Activated naive CD8-positive, alpha-beta T cell treated with anti-CD3 and anti-CD28 coated beads for 36 hours (primary cell): ENCODE results near the gene ARHGAP18. TPM values are rescaled to one million over a fixed set of nuclear protein-coding genes. Genes with fewer than 3 reads are reported as not detected.

Experiments
- DNase-seq: peaks from one replicate; pipeline ENCODE4 v3.0.0; 2021
- H3K27ac Mint-ChIP-seq: one replicate; pipeline ENCODE4 v1.8.0; 2022; ENCODE audit warnings: mild to moderate bottlenecking, moderate library complexity, mixed read lengths
- H3K27me3 Mint-ChIP-seq: one replicate; pipeline ENCODE4 v1.8.0; 2022; ENCODE audit warnings: mild to moderate bottlenecking, mixed read lengths
- H3K36me3 Mint-ChIP-seq: one replicate; pipeline ENCODE4 v1.8.0; 2021; ENCODE audit warnings: mild to moderate bottlenecking, mixed read lengths
- H3K4me1 Mint-ChIP-seq: one replicate; pipeline ENCODE4 v1.8.0; 2021; ENCODE audit warnings: mixed read lengths
- H3K4me3 Mint-ChIP-seq: one replicate; pipeline ENCODE4 v1.8.0; 2022; ENCODE audit warnings: mild to moderate bottlenecking, moderate library complexity, mixed read lengths
- H3K9me3 Mint-ChIP-seq: one replicate; pipeline ENCODE4 v1.8.0; 2022; ENCODE audit warnings: mixed read lengths
- total RNA-seq, 2 experiments: library from RNA; stranded (reverse); gene quantifications; one replicate each; pipeline ENCODE4 v1.2.3, GENCODE V29; 2021

Gene ARHGAP18
- total RNA-seq, 2 experiments from 2014 or later: 7.0 to 8.9 TPM

DNA sequence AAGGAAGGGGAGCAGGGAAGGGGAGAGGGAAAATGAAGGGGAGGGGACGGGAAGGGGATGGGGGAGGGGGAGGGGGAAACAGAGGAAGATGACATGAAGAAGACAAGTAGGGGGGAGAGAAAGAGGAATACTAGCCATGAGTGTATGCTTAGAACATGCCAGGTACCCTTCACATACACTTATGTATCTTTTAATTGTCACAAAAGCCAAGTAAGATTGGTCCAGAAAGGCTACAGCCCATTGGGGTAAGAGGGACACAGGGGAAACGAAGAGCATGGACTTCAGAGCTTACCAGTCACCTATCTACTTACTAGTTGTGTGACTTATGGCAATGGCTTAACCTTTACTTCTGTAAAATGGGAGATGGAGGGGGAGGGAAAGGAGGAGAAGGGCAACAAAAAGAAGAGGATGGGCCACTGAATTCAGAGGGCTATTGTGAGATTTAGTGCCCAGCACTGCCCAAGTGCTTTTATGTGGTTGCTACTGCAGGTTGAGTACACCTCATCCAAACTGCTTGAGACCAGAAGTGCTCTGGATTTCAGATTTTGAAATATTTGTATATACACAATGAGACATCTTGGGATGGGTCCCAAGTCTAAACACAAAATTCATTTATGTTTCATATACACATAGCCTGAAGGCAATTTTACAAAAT is 90.3 kb downstream of the ARHGAP18 start:
- H3K36me3 Mint-ChIP-seq: no peaks in the 10 kb centered on the region

DNA sequence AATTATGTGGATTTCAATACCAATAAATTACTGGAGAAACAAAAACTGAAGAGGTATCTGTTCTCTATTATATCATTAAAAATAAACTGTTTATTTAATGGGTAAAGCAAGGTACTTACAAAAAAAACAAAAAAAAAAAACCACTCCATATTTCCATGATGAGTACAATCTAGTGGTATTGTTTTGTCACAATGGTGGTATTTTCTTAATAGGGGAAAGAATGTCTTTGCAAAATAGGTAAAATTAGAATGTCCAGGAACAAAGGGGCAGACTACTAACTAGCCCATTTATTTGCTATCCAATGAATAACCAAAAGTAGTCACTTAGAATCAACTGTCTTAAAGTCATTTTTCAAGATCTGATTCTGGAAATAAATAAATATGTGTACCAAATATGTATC is 92.0 kb downstream of the ARHGAP18 start:
- H3K4me1 Mint-ChIP-seq: no peaks in the 10 kb centered on the region

More for the DNA sequence above, 90.3 kb downstream of the ARHGAP18 start:
- DNase-seq: no peak
- no peak overlapping the region for H3K27ac Mint-ChIP-seq
- no peak overlapping the region for H3K4me3 Mint-ChIP-seq
- H3K27me3 Mint-ChIP-seq: no peaks in the 10 kb centered on the region
- H3K9me3 Mint-ChIP-seq: peaks cover 2% of the 10 kb centered on the region
- no peaks in the 10 kb centered on the region for H3K4me1 Mint-ChIP-seq

DNA sequence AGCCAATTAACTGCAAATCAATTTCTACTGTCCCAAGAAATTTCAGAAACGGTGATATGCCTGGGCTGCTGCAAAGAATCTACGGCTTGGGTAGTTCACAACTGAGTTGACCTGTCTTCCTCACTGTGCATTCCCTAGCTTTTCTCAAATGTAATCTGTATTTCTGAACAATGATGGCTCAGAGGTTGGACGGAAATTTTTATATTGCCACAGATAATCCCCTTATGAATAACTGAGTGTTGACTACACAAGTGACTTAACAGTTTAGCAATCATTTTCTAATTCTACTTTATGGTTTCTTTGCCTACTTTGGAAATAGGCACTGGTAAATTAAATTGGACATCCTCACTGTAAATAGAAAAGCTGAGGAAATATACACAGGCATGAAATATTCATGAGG is 94.5 kb downstream of the ARHGAP18 start:
- Mint-ChIP-seq H3K27ac (no peak overlapping the region), H3K4me3 (no peak overlapping the region), H3K27me3 (no peaks in the 10 kb centered on the region), H3K9me3 (peaks cover 2% of the 10 kb centered on the region), H3K36me3 (no peaks in the 10 kb centered on the region), H3K4me1 (no peaks in the 10 kb centered on the region)
- no peak for DNase-seq

More for the DNA sequence above, 92.0 kb downstream of the ARHGAP18 start:
- Mint-ChIP-seq H3K27ac (no peak overlapping the region), H3K27me3 (no peaks in the 10 kb centered on the region), H3K4me3 (no peak overlapping the region), H3K9me3 (peaks cover 2% of the 10 kb centered on the region), H3K36me3 (no peaks in the 10 kb centered on the region)
- no peak for DNase-seq

DNA sequence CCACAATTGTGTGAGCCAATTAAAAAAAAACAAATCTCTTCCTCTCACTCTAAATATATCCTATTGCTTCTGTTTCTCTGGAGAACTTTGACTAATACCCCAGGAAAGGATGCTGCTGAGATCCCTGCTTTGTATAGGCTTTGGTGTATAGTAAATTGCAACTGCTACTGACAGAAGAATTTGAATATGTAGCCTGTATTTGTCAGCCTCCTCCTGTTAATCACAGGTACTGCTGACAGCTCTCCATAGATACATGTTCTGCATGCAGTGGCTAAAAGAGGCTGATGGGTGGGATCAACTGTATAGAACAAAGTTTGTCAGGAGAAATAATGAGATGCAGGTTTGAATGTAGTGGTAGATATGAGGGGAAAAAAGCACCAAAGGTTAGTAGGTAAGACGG is 95.0 kb downstream of the ARHGAP18 start:
- no peak overlapping the region for H3K27ac Mint-ChIP-seq
- no peaks in the 10 kb centered on the region for H3K36me3 Mint-ChIP-seq
- no peak for DNase-seq
- no peak overlapping the region for H3K4me3 Mint-ChIP-seq
- H3K27me3 Mint-ChIP-seq: no peaks in the 10 kb centered on the region
- no peaks in the 10 kb centered on the region for H3K4me1 Mint-ChIP-seq
- peaks cover 2% of the 10 kb centered on the region for H3K9me3 Mint-ChIP-seq

DNA sequence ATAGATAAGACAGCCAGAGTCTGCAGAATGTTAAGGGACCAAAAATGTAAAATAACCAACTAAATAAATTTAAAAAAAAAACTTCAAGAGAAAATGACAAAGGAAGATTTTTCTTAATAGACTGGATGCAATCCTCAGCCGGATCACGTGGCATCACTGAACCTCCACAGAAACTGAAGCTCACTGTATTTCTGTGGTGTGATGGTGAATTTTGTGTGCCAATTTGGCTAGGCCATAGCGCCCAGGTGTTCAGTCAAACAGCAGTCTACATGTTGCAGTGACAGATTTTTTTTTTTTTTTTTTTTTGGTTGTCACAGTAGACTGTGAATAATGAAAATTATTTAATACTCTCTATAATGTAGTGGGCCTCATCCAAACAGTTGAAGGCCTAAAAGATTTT is 95.5 kb downstream of the ARHGAP18 start:
- H3K4me3 Mint-ChIP-seq: no peak overlapping the region
- H3K36me3 Mint-ChIP-seq: no peaks in the 10 kb centered on the region
- peaks cover 2% of the 10 kb centered on the region for H3K9me3 Mint-ChIP-seq
- DNase-seq: no peak
- no peaks in the 10 kb centered on the region for H3K4me1 Mint-ChIP-seq
- no peaks in the 10 kb centered on the region for H3K27me3 Mint-ChIP-seq
- no peak overlapping the region for H3K27ac Mint-ChIP-seq

DNA sequence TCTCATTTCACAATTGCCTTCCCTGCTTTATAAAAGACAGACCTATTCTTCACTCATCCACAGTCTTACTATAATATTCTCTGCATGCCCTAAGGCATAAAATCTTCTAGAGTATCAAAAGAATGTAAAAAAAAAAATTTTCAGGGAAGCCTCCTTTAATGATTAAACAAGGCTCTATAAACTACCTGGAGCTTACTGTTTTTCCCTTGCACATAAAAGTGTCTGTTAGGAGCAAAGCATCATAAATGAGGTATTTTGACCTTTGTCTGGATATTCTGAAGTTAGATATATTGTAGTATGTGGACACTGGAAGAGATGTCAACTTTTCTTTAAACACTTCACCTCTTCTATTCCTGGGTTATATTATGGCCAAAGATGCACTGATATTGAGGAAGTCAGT is 97.5 kb downstream of the ARHGAP18 start:
- no peak for DNase-seq
- no peak overlapping the region for H3K4me3 Mint-ChIP-seq
- H3K27ac Mint-ChIP-seq: no peak overlapping the region
- no peaks in the 10 kb centered on the region for H3K9me3 Mint-ChIP-seq
- no peaks in the 10 kb centered on the region for H3K36me3 Mint-ChIP-seq
- no peaks in the 10 kb centered on the region for H3K27me3 Mint-ChIP-seq
- peaks cover 2% of the 10 kb centered on the region for H3K4me1 Mint-ChIP-seq

DNA sequence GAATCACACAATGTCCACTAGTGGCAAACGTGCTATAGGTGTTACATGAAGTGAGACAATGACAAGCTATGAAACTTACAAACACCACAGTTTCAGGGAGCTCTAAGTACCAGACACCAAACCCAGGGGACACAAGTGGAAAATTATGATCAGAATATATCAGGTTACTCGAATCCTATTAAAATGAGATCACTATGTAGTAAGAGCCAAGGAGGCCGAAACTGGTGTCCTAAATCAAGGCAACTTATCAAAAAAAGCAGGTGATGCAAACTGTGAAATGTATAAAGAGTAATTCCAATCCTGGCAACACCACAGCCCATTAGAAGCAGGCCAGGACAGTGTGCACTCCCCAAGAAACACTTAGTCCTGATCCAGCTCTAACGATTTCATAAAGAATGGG is 100.3 kb downstream of the ARHGAP18 start:
- Mint-ChIP-seq H3K4me1 (peaks cover 2% of the 10 kb centered on the region), H3K4me3 (no peak overlapping the region), H3K9me3 (no peaks in the 10 kb centered on the region), H3K27ac (no peak overlapping the region), H3K36me3 (peaks cover 1% of the 10 kb centered on the region), H3K27me3 (no peaks in the 10 kb centered on the region)
- DNase-seq: no peak

DNA sequence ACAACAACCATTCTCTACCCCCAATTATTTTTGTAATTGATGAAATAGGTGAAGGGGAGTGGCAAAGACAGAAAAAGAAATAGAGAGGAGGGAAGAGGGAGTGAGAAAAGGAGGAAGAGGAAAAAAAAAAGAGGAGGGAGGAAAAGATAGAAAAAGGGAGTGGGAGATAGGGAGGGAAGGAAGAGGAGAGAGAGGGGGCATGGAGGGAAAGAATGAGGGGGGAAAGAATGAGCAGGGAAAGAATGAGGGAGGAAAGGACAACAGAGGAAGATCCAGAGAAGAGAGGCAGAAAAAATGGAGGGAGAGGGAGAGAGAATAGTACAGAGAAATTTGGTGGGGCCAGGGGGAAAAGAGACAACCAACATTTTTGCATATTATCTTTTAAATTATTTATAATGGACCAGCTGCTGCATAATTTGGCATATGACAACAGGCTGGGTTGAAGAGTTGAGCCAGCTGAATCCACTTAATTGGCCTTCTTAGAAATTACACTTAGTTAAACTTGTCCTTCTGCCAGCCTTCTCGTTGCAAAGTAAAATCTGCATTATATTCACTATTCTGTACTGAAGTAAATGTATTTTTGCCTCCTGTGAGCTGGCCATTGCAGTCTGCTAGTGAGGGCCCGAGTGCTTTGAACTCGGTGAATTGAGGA is 101.0 kb downstream of the ARHGAP18 start:
- Mint-ChIP-seq H3K9me3 (no peaks in the 10 kb centered on the region), H3K27me3 (no peaks in the 10 kb centered on the region), H3K36me3 (peaks cover 1% of the 10 kb centered on the region), H3K4me3 (no peak overlapping the region), H3K4me1 (peaks cover 2% of the 10 kb centered on the region), H3K27ac (peak overlapping the region; percentile 51)
- DNase-seq: no peak

DNA sequence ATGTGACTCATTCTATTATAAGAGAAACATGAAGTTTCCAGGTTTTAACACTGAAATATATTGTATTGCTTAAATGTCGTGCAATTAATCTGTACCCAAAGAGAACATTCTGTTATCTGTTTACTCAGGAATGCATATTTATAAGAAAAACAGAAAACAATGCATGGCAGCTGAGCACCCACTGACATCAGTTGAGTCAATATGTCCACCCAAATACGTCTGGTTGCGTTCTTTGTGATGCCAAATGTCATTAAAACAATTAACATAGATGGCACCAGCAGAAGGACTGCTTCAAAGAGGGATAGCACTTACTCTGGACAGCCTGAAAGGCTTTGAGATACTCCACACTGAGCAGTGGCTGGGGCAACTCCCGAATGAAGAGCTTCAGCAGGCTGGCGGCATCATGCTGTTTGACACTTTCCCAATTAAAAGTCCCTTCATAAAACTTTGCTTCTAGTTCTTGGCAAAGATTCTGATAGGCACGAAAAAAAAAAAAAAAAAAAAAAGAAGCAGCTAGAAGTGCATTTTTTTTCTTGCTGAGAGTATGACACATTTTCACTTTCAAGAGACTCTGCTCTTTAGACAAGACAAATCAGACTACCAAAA is 102.3 kb downstream of the ARHGAP18 start:
- H3K36me3 Mint-ChIP-seq: peaks cover 1% of the 10 kb centered on the region
- H3K9me3 Mint-ChIP-seq: no peaks in the 10 kb centered on the region
- DNase-seq: no peak
- no peaks in the 10 kb centered on the region for H3K27me3 Mint-ChIP-seq
- H3K4me1 Mint-ChIP-seq: peaks cover 2% of the 10 kb centered on the region
- no peak overlapping the region for H3K27ac Mint-ChIP-seq
- no peak overlapping the region for H3K4me3 Mint-ChIP-seq

DNA sequence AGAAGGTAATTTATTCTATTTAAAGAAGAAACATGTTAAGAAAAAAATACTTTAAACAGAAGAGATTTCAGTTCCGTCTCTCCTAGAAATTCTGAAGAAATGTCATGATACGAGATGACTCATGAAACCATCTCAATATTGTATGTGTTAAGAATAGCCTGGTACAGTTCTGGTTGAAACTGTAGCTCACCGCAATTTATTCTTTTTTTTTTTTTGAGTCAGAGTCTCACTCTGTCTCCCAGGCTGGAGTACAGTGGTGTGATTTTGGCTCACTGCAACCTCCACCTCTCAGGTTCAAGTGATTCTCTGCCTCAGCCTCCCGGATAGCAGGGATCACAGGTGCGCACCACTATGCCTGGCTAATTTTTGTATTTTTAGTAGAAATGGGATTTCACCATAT is 103.3 kb downstream of the ARHGAP18 start:
- no peak overlapping the region for H3K4me3 Mint-ChIP-seq
- H3K27ac Mint-ChIP-seq: no peak overlapping the region
- H3K9me3 Mint-ChIP-seq: no peaks in the 10 kb centered on the region
- DNase-seq: no peak
- no peaks in the 10 kb centered on the region for H3K27me3 Mint-ChIP-seq
- H3K36me3 Mint-ChIP-seq: peaks cover 1% of the 10 kb centered on the region
- peaks cover 2% of the 10 kb centered on the region for H3K4me1 Mint-ChIP-seq

DNA sequence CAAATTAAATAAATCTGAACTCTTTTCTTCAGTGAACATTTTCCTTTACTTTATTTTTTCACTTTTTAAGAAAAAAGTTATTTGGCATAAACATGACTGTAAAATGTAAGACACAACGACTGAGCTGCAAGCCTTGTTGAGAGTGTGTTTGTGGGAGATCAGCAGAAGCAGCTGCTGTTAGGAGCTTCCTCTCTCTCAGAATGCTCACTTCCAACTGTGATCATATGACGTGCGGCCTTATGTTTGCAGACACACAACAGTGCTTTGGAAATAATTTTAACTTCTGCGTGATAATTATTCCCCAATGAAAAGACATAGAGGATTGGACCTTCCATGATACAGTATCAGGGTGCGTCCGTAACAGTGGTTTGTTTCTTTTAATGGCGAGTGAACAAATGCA is 104.0 kb downstream of the ARHGAP18 start:
- Mint-ChIP-seq H3K4me3 (no peak overlapping the region), H3K4me1 (peaks cover 2% of the 10 kb centered on the region), H3K27ac (no peak overlapping the region), H3K36me3 (peaks cover 1% of the 10 kb centered on the region), H3K27me3 (no peaks in the 10 kb centered on the region), H3K9me3 (no peaks in the 10 kb centered on the region)
- no peak for DNase-seq

DNA sequence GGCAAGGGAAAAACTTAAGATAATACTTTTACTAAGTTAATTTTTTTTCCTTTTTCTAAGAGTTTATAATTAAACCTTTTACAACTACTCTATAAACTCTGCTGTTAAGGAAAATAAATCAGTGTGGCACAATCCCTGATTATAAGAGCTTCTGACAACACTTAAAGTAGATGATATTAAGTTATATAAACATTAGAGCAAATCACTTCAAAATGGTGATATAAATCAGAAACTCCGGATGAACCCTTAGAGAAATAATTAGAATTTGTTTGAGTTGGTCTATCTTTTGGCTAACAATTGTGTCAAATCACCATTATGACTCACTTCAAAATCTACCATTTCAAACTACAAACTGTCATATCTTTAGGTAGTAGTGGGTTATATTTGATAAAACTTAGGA is 104.9 kb downstream of the ARHGAP18 start:
- H3K27me3 Mint-ChIP-seq: no peaks in the 10 kb centered on the region
- H3K36me3 Mint-ChIP-seq: peaks cover 1% of the 10 kb centered on the region
- no peak overlapping the region for H3K27ac Mint-ChIP-seq
- peaks cover 2% of the 10 kb centered on the region for H3K4me1 Mint-ChIP-seq
- H3K4me3 Mint-ChIP-seq: no peak overlapping the region
- no peaks in the 10 kb centered on the region for H3K9me3 Mint-ChIP-seq
- no peak for DNase-seq

DNA sequence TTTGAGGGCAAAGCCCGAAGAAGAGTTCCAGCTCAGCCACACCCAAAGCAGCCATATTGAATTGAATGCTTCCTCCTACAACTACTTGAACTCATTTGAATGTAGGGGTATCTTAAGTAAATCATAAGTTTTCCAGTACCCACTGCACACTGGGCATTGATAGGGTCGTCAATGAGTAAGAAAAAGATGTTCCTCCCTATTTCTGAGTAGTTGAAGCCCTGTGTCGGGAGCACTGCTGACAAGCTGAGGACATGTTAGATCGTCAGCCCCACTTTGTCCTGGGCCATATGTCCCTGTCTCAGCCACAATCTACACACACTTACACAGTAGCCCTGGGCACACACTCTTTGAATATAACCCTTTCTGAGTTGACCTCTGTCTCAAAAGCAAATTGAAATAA is 105.7 kb downstream of the ARHGAP18 start:
- no peaks in the 10 kb centered on the region for H3K9me3 Mint-ChIP-seq
- H3K4me3 Mint-ChIP-seq: no peak overlapping the region
- no peak overlapping the region for H3K27ac Mint-ChIP-seq
- H3K4me1 Mint-ChIP-seq: peaks cover 2% of the 10 kb centered on the region
- no peaks in the 10 kb centered on the region for H3K27me3 Mint-ChIP-seq
- DNase-seq: no peak
- peaks cover 1% of the 10 kb centered on the region for H3K36me3 Mint-ChIP-seq

DNA sequence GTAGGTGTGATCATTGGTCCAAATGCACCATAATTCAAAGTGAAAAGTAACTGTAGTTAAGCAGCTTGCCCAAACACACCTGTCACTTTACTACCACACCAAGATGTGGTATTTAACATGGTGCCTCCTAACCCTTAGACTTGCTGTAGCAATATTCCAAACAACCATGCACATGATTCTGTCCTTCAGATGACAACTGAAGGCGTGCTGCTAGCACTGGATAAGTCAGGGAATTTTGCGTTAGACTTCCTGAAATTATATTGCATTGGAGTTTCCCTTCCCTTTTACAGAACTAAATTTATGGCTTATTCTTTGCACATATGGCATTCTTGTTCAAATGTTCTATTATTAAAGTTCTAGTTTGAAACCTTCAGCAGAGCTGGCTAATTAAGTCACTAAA is 106.2 kb downstream of the ARHGAP18 start:
- Mint-ChIP-seq H3K4me3 (no peak overlapping the region), H3K4me1 (peaks cover 3% of the 10 kb centered on the region), H3K27ac (no peak overlapping the region), H3K36me3 (peaks cover 1% of the 10 kb centered on the region), H3K27me3 (no peaks in the 10 kb centered on the region), H3K9me3 (no peaks in the 10 kb centered on the region)
- DNase-seq: no peak

DNA sequence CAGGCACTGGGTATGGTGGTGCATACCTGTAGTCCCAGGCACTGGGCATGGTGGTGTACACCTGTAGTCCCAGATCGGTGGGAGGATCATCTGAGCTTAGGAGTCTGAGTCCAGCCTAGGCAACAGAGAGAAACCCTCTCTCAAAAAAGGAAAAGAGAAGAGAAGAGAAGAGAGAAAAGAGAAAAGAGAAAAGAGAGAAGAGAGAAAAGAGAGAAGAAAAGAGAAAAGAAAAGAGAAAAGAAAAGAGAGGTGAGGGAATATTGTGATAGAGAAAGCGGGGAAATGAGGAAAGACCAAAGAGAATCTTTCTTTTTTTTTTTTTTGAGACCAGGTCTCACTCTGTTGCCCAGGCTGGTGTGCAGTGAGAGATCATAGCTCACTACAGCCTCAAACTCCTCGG is 108.7 kb downstream of the ARHGAP18 start:
- no peaks in the 10 kb centered on the region for H3K9me3 Mint-ChIP-seq
- H3K27ac Mint-ChIP-seq: no peak overlapping the region
- no peaks in the 10 kb centered on the region for H3K36me3 Mint-ChIP-seq
- H3K27me3 Mint-ChIP-seq: no peaks in the 10 kb centered on the region
- peaks cover 3% of the 10 kb centered on the region for H3K4me1 Mint-ChIP-seq
- no peak overlapping the region for H3K4me3 Mint-ChIP-seq
- DNase-seq: no peak

DNA sequence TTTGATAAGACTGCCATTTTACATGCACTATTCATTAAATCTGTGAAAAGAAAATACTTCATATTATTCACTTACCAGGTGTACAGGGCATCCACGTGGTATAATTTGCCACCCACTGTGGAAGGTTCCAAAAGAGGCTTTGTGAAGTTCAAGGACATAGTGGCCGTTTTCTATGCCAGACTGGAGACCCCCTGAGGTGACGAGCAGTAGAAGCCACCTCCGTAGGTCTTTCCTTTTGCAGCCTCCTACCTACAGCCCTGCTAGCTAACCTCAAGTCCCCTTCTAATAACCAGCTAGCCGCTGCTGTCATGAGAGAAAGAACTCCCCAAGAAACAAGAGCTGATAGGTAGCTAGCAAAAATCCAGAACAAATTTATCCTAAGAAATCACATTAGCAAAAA is 110.5 kb downstream of the ARHGAP18 start:
- H3K27ac Mint-ChIP-seq: no peak overlapping the region
- no peaks in the 10 kb centered on the region for H3K27me3 Mint-ChIP-seq
- H3K36me3 Mint-ChIP-seq: no peaks in the 10 kb centered on the region
- H3K4me1 Mint-ChIP-seq: peaks cover 3% of the 10 kb centered on the region
- H3K4me3 Mint-ChIP-seq: no peak overlapping the region
- no peaks in the 10 kb centered on the region for H3K9me3 Mint-ChIP-seq
- DNase-seq: no peak
